HG03039 (cell line): Measurements from ENCODE around the gene FBXO28.
A peak's percentile ranks its signal among the peaks of the same experiment; 100 is the strongest.

Experiments used
- ATAC-seq: cut with Tn5 transposase; IDR thresholded peaks from one replicate; pipeline ENCODE4 v1.9.1; 2021; ENCODE audit warnings: mild to moderate bottlenecking, moderate library complexity; ENCODE audit not compliant: unreplicated experiment

FBXO28 gene

GRCh38 chr1:224149709-224150108 is 35.8 kb downstream of the FBXO28 start:
- ATAC-seq, result no peak

- no peak for ATAC-seq
These were observed 37.2 kb downstream of the FBXO28 start for GRCh38 chr1:224151117-224151516.

- no peak for ATAC-seq
These were observed 43.4 kb downstream of the FBXO28 start for GRCh38 chr1:224157316-224157715.

GRCh38 chr1:224159541-224159940 is 45.6 kb downstream of the FBXO28 start:
- no peak for ATAC-seq

- no peak for ATAC-seq
These were observed 46.3 kb downstream of the FBXO28 start for GRCh38 chr1:224160171-224160682.

- no peak for ATAC-seq
These were observed 48.9 kb downstream of the FBXO28 start for GRCh38 chr1:224162768-224163167.

GRCh38 chr1:224163311-224163710 is 49.4 kb downstream of the FBXO28 start:
- ATAC-seq, result no peak

- ATAC-seq, result peak; percentile 96
These were observed 55.0 kb downstream of the FBXO28 start for GRCh38 chr1:224168859-224169380.

GRCh38 chr1:224169718-224170270 is 55.9 kb downstream of the FBXO28 start:
- ATAC-seq, result no peak

GRCh38 chr1:224170343-224170742 is 56.4 kb downstream of the FBXO28 start:
- ATAC-seq, result no peak

GRCh38 chr1:224170748-224171478 is 57.0 kb downstream of the FBXO28 start:
- ATAC-seq, result no peak

GRCh38 chr1:224172229-224172628 is 58.3 kb downstream of the FBXO28 start:
- no peak for ATAC-seq

- ATAC-seq, result no peak
These were observed 59.6 kb downstream of the FBXO28 start for GRCh38 chr1:224173523-224173922.

- ATAC-seq, result no peak
These were observed 61.7 kb downstream of the FBXO28 start for GRCh38 chr1:224175617-224176016.

GRCh38 chr1:224177356-224177999 is 63.6 kb downstream of the FBXO28 start:
- no peak for ATAC-seq

- no peak for ATAC-seq
These were observed 65.0 kb downstream of the FBXO28 start for GRCh38 chr1:224178894-224179293.

- no peak for ATAC-seq
These were observed 67.0 kb downstream of the FBXO28 start for GRCh38 chr1:224180783-224181452.

GRCh38 chr1:224181453-224181810 is 67.5 kb downstream of the FBXO28 start:
- ATAC-seq, result no peak

- peak; percentile 27 for ATAC-seq
These were observed 68.3 kb downstream of the FBXO28 start for GRCh38 chr1:224182057-224182865.

- ATAC-seq, result peak; percentile 70
These were observed 69.1 kb downstream of the FBXO28 start, which contains the start of gene DEGS1 for GRCh38 chr1:224182866-224183590. DEGS1 (plus strand) TSS chr1:224183240; CDS start chr1:224183337, 97 bp downstream.
